Astrocyte (in vitro differentiated cells and primary cell): ENCODE results near the gene GAB2. TPM values are rescaled to one million over a fixed set of nuclear protein-coding genes. Genes with fewer than 3 reads are reported as not detected.
"Not testable (repeated sequence)": the region's sequence is repeated elsewhere in the genome, so short reads cannot be mapped to it uniquely, and the experiment has no call there.

Experiments used
- DNase-seq: peaks from one replicate; pipeline ENCODE4 v3.0.0-alpha.2; 2010; ENCODE audit warnings: low read depth
- FAIRE-seq: peaks from 2 replicates; lab custom pipeline; 2011; peaks lifted over from hg19 to GRCh38; lab: Jason Lieb, UNC
- H2AFZ ChIP-seq: 2 replicates; pipeline ENCODE4 v1.6.0; 2012; ENCODE audit warnings: low read depth, low read length, inconsistent platforms
- H3K27ac ChIP-seq: 2 replicates; pipeline ENCODE4 v1.5.1; 2011; ENCODE audit warnings: low read depth, low read length, inconsistent platforms
- H3K27me3 ChIP-seq: 2 replicates; pipeline ENCODE4 v1.6.0; 2011; ENCODE audit warnings: low read length, inconsistent platforms; ENCODE audit not compliant: insufficient read depth
- H3K36me3 ChIP-seq: 2 replicates; pipeline ENCODE4 v1.5.1; 2011; ENCODE audit warnings: low read length, inconsistent platforms; ENCODE audit not compliant: insufficient read depth
- H3K4me1 ChIP-seq: 2 replicates; pipeline ENCODE4 v1.5.1; 2011; ENCODE audit warnings: low read length, inconsistent platforms; ENCODE audit not compliant: insufficient read depth
- H3K4me2 ChIP-seq: 2 replicates; pipeline ENCODE4 v1.6.0; 2012; ENCODE audit warnings: low read length, inconsistent platforms
- H3K4me3 ChIP-seq: 2 replicates; pipeline ENCODE4 v1.5.1; 2011; ENCODE audit warnings: low read depth, mild to moderate bottlenecking, low read length, inconsistent platforms; ENCODE audit not compliant: insufficient read depth
- H3K79me2 ChIP-seq: 2 replicates; pipeline ENCODE4 v1.6.0; 2012; ENCODE audit warnings: mild to moderate bottlenecking, low read length, inconsistent platforms; ENCODE audit not compliant: insufficient read depth
- H3K9ac ChIP-seq: 2 replicates; pipeline ENCODE4 v1.6.0; 2012; ENCODE audit warnings: mild to moderate bottlenecking, low read length, inconsistent platforms
- H3K9me3 ChIP-seq: 2 replicates; pipeline ENCODE4 v1.5.1; 2012; ENCODE audit warnings: low read depth, mild to moderate bottlenecking, low read length, inconsistent platforms; ENCODE audit not compliant: insufficient read depth
- H4K20me1 ChIP-seq: 2 replicates; pipeline ENCODE4 v1.6.0; 2012; ENCODE audit warnings: low read length, inconsistent platforms; ENCODE audit not compliant: insufficient read depth
- H3K27ac Mint-ChIP-seq: one replicate; pipeline ENCODE4 v1.8.0; 2021; ENCODE audit warnings: mild to moderate bottlenecking, mixed read lengths; ENCODE audit not compliant: unreplicated experiment
- H3K27me3 Mint-ChIP-seq: one replicate; pipeline ENCODE4 v1.8.0; 2021; ENCODE audit warnings: low read depth, mixed read lengths; ENCODE audit not compliant: unreplicated experiment
- H3K36me3 Mint-ChIP-seq: one replicate; pipeline ENCODE4 v1.8.0; 2021; ENCODE audit warnings: low read depth, mixed read lengths; ENCODE audit not compliant: unreplicated experiment
- H3K4me1 Mint-ChIP-seq: one replicate; pipeline ENCODE4 v1.8.0; 2021; ENCODE audit warnings: low read depth, mixed read lengths; ENCODE audit not compliant: unreplicated experiment
- H3K4me3 Mint-ChIP-seq: one replicate; pipeline ENCODE4 v1.8.0; 2021; ENCODE audit warnings: mild to moderate bottlenecking, moderate library complexity, mixed read lengths; ENCODE audit not compliant: unreplicated experiment
- H3K9me3 Mint-ChIP-seq: one replicate; pipeline ENCODE4 v1.8.0; 2021; ENCODE audit warnings: mild to moderate bottlenecking, mixed read lengths; ENCODE audit not compliant: unreplicated experiment
- EZH2 ChIP-seq: IDR thresholded peaks from 2 replicates; pipeline ENCODE4 v1.6.1; 2012; ENCODE audit warnings: mild to moderate bottlenecking, low read length, inconsistent platforms; ENCODE audit not compliant: insufficient read depth
- total RNA-seq: library from RNA; stranded (reverse); gene quantifications from 2 replicates; pipeline ENCODE4 v1.2.1, GENCODE V29; 2021
- TF ChIP-seq, protein P1 (sequence below): IDR thresholded peaks from 2 replicates; pipeline ENCODE4 v1.5.1; 2011; ENCODE audit warnings: low read depth, mild to moderate bottlenecking, inconsistent platforms, low read length, moderate library complexity; ENCODE audit not compliant: insufficient read depth

The GAB2 gene
- total RNA-seq, 1 donor from 2014 or later = 18.2 TPM

DNA sequence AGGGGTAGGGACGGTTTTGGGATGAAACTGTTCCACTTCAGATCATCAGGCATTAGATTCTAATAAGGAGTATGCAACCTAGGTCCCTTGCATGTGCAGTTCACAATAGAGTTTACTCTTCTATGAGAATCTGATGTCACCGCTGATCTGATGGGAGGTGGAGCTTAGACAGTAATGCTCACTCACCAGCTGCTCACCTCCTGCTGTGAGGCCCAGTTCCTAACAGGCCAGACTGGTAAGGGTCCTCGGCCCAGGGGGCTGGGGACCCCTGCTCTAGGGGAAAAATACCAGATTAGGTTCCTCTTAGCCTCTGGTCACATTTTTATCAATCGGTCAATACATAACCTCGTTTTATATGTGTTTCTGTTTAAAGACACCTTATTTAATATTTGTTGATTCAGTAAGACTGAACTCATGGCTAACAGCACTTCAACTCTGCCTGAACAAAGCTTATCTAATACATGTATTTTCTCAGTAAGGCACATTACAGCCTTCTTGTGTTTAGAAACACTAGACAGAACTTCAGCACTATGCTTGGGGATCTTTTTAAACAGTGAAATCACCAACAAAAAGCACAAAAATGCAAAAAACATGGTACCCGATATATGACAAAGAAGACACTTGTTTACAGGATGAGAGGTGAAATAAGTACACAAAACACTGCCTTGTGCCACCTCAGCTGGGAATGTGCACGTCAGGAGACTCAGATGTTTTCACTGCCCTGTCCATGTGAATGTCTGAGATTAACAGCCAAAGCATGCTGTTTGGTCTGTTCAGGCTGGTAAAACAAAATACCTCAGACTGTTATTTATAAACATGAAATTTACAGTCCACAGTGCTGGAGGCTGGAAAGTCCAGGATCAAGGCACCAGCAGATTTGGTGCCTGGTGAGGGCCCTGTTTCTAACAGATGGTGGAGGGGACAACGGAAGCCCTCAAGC, 121.4 kb downstream of the GAB2 start:
- Histone ChIP-seq H3K27me3 (no peaks in the 10 kb centered on the region), H4K20me1 (peaks cover 7% of the 10 kb centered on the region), H3K36me3 (no peaks in the 10 kb centered on the region), H3K9ac (no peak overlapping the region), H3K4me2 (no peak overlapping the region), H3K9me3 (no peaks in the 10 kb centered on the region), H2AFZ (no peak overlapping the region), H3K4me1 (no peaks in the 10 kb centered on the region), H3K4me3 (no peak overlapping the region), H3K79me2 (no peaks in the 10 kb centered on the region), H3K27ac (no peak overlapping the region)
- FAIRE-seq (no peak), DNase-seq (no peak)
- H3K4me3 Mint-ChIP-seq = no peak overlapping the region
- no peaks in the 10 kb centered on the region for H3K27me3 Mint-ChIP-seq
- no peaks in the 10 kb centered on the region for H3K9me3 Mint-ChIP-seq
- H3K4me1 Mint-ChIP-seq = peaks cover 23% of the 10 kb centered on the region
- no peak for TF ChIP-seq EZH2
- TF ChIP-seq, protein P1, sequence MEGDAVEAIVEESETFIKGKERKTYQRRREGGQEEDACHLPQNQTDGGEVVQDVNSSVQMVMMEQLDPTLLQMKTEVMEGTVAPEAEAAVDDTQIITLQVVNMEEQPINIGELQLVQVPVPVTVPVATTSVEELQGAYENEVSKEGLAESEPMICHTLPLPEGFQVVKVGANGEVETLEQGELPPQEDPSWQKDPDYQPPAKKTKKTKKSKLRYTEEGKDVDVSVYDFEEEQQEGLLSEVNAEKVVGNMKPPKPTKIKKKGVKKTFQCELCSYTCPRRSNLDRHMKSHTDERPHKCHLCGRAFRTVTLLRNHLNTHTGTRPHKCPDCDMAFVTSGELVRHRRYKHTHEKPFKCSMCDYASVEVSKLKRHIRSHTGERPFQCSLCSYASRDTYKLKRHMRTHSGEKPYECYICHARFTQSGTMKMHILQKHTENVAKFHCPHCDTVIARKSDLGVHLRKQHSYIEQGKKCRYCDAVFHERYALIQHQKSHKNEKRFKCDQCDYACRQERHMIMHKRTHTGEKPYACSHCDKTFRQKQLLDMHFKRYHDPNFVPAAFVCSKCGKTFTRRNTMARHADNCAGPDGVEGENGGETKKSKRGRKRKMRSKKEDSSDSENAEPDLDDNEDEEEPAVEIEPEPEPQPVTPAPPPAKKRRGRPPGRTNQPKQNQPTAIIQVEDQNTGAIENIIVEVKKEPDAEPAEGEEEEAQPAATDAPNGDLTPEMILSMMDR = no peak
- H3K36me3 Mint-ChIP-seq = peaks cover 2% of the 10 kb centered on the region
- peak overlapping the region; percentile 30 for H3K27ac Mint-ChIP-seq

DNA sequence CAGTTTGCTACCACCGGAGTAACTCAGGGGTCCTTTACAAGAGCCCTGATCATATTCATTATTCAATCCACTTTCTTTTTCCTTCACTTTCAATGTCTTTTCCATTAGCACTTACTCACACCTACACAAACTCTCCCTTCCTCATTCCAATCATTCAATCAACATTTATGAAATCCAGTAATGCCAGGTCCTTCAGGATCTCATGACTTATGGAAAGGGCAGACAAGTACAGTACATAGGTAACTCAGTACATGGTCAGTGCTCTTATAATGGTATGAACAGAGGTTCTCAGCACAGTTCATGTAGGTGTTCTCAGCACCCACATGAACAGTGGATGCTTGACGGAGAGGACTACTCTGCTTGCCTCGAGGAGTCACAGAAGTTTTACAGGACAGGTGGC, 122.3 kb downstream of the GAB2 start:
- H3K4me2 ChIP-seq = no peak overlapping the region
- H3K27me3 ChIP-seq = no peaks in the 10 kb centered on the region
- DNase-seq (no peak), FAIRE-seq (no peak)
- no peaks in the 10 kb centered on the region for H3K4me1 ChIP-seq
- no peaks in the 10 kb centered on the region for H3K9me3 ChIP-seq
- H3K4me1 Mint-ChIP-seq = peaks cover 23% of the 10 kb centered on the region
- H3K9ac ChIP-seq = no peak overlapping the region
- TF ChIP-seq, protein P1 = no peak
- TF ChIP-seq EZH2 = no peak
- H4K20me1 ChIP-seq = peaks cover 7% of the 10 kb centered on the region
- no peaks in the 10 kb centered on the region for H3K27me3 Mint-ChIP-seq
- H3K36me3 ChIP-seq = no peaks in the 10 kb centered on the region
- no peaks in the 10 kb centered on the region for H3K79me2 ChIP-seq
- no peak overlapping the region for H3K4me3 ChIP-seq
- H3K4me3 Mint-ChIP-seq = no peak overlapping the region
- no peak overlapping the region for H2AFZ ChIP-seq
- no peak overlapping the region for H3K27ac ChIP-seq
- peaks cover 2% of the 10 kb centered on the region for H3K36me3 Mint-ChIP-seq
- no peaks in the 10 kb centered on the region for H3K9me3 Mint-ChIP-seq
- peak overlapping the region; percentile 30 for H3K27ac Mint-ChIP-seq

DNA sequence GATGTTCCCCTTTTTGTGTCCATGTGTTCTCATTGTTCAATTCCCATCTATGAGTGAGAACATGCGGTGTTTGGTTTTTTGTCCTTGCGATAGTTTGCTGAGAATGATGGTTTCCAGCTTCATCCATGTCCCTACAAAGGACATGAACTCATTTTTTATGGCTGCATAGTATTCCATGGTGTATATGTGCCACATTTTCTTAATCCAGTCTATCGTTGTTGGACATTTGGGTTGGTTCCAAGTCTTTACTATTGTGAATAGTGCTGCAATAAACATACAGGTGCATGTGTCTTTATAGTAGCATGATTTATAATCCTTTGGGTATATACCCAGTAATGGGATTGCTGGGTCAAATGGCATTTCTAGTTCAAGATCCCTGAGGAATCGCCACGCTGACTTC, 123.5 kb downstream of the GAB2 start:
- not testable (repeated sequence) for DNase-seq, H3K27ac ChIP-seq, H3K4me3 ChIP-seq, H3K36me3 Mint-ChIP-seq, FAIRE-seq, H3K36me3 ChIP-seq, H3K9me3 Mint-ChIP-seq, H3K27me3 Mint-ChIP-seq, H3K27me3 ChIP-seq, H3K9me3 ChIP-seq, H3K9ac ChIP-seq, H3K4me2 ChIP-seq, H3K4me3 Mint-ChIP-seq, H3K27ac Mint-ChIP-seq, H4K20me1 ChIP-seq, H3K79me2 ChIP-seq, H2AFZ ChIP-seq, H3K4me1 ChIP-seq
- peaks cover 22% of the 10 kb centered on the region for H3K4me1 Mint-ChIP-seq
